HAP-1 (cell line): ENCODE results near the gene ZNF253.
"Not testable (repeated sequence)": the region's sequence is repeated elsewhere in the genome, so short reads cannot be mapped to it uniquely, and the experiment has no call there.

ENCODE experiments used
- DNase-seq, 2 experiments: peaks; one replicate each; pipeline ENCODE4 v3.0.0-alpha.2; 2016 to 2020; ENCODE audit warnings: low spot score in 2 of 2
- H3K27me3 ChIP-seq: fragments of 250-450 bp; sonication (Bioruptor Pico); 2 replicates; pipeline ENCODE4 v1.5.1; 2020; ENCODE audit warnings: low read depth, mild to moderate bottlenecking, moderate library complexity
- H3K36me3 ChIP-seq: fragments of 250-450 bp; sonication (Bioruptor Pico); replicated peaks from 2 replicates; pipeline ENCODE4 v1.5.1; 2020; ENCODE audit warnings: mild to moderate bottlenecking
- H3K4me1 ChIP-seq: fragments of 250-450 bp; sonication (Bioruptor Pico); 2 replicates; pipeline ENCODE4 v1.5.1; 2020; ENCODE audit warnings: mild to moderate bottlenecking
- H3K4me3 ChIP-seq: fragments of 250-450 bp; sonication (Bioruptor Pico); 2 replicates; pipeline ENCODE4 v1.5.1; 2020; ENCODE audit warnings: mild to moderate bottlenecking, moderate library complexity
- H3K9me3 ChIP-seq: fragments of 250-450 bp; sonication (Bioruptor Pico); 2 replicates; pipeline ENCODE4 v1.5.1; 2020; ENCODE audit warnings: mild to moderate bottlenecking, moderate library complexity
- in situ Hi-C: fragments of 300-500 bp; cut with MboI; formaldehyde crosslinking; loops from 3 replicates; pipeline ENCODE4 v1.14.3; 2020; ENCODE audit warnings: low sequenced_read_pairs, inconsistent platforms, mixed read lengths

The ZNF253 gene

GRCh38 chr19:19865750-19866610 lies at the start of gene ZNF253:
Gene ZNF253 (plus strand): TSS chr19:19865882. CDS start chr19:19865997, 115 bp downstream.
- no peak for DNase-seq
- no peak within 1 kb of the TSS for H3K4me3 ChIP-seq

GRCh38 chr19:19816679-19817078 lies 49.0 kb upstream of the ZNF253 start:
- H3K4me3 ChIP-seq, result no peak overlapping the region
- no peaks in the 10 kb centered on the region for H3K27me3 ChIP-seq
- 0 out of 2 replicates have a peak, but pooled peaks cover 2% of the 10 kb centered on the region for H3K9me3 ChIP-seq
- H3K36me3 ChIP-seq, result no peaks in the 10 kb centered on the region
- no peak for DNase-seq
- in situ Hi-C loops, result no loop called here
- H3K4me1 ChIP-seq, result no peaks in the 10 kb centered on the region

More at GRCh38 chr19:19865750-19866610, at the start of gene ZNF253:
- H3K27me3 ChIP-seq, result no peaks in the 10 kb centered on the region
- no peaks in the 10 kb centered on the region for H3K36me3 ChIP-seq
- H3K4me1 ChIP-seq, result no peaks in the 10 kb centered on the region
- H3K9me3 ChIP-seq, result peaks cover 3% of the 10 kb centered on the region; the same call in 1 of the 2 replicates
- in situ Hi-C loops, result no loop called here

- Histone ChIP-seq H3K9me3 (peaks cover 6% of the 10 kb centered on the region; the same call in 1 of the 2 replicates), H3K4me1 (no peaks in the 10 kb centered on the region), H3K4me3 (no peak overlapping the region), H3K36me3 (no peaks in the 10 kb centered on the region), H3K27me3 (no peaks in the 10 kb centered on the region)
- in situ Hi-C loops, result no loop called here
- no peak for DNase-seq
Measured at GRCh38 chr19:19817357-19817756, 48.3 kb upstream of the ZNF253 start.

GRCh38 chr19:19820774-19821320 lies 44.8 kb upstream of the ZNF253 start:
- in situ Hi-C loops, result no loop called here
- Histone ChIP-seq H3K9me3 (peaks cover 6% of the 10 kb centered on the region; the same call in 1 of the 2 replicates), H3K27me3 (no peaks in the 10 kb centered on the region), H3K4me3 (peak overlapping the region; percentile 70), H3K4me1 (no peaks in the 10 kb centered on the region), H3K36me3 (no peaks in the 10 kb centered on the region)
- DNase-seq, result no peak

GRCh38 chr19:19821366-19821951 lies 44.2 kb upstream of the ZNF253 start, which contains the start of gene ZNF506:
Gene ZNF506 (minus strand): TSS chr19:19821750. CDS start chr19:19821603, 147 bp downstream.
- Histone ChIP-seq H3K4me1 (no peaks in the 10 kb centered on the region), H3K9me3 (peaks cover 6% of the 10 kb centered on the region; the same call in 1 of the 2 replicates), H3K27me3 (no peaks in the 10 kb centered on the region), H3K36me3 (no peaks in the 10 kb centered on the region), H3K4me3 (peak within 1 kb of the TSS; percentile 70)
- in situ Hi-C loops, result no loop called here
- peak; percentile 84 to 97 for DNase-seq

GRCh38 chr19:19821976-19822375 lies 43.7 kb upstream of the ZNF253 start:
- H3K4me1 ChIP-seq, H3K27me3 ChIP-seq, H3K36me3 ChIP-seq, DNase-seq, in situ Hi-C loops, H3K9me3 ChIP-seq: not testable (repeated sequence)
- H3K4me3 ChIP-seq, result peak overlapping the region; percentile 70

- no peak overlapping the region for H3K4me3 ChIP-seq
- peaks cover 6% of the 10 kb centered on the region; the same call in 1 of the 2 replicates for H3K9me3 ChIP-seq
- in situ Hi-C loops, result no loop called here
- no peak for DNase-seq
- no peaks in the 10 kb centered on the region for H3K36me3 ChIP-seq
- no peaks in the 10 kb centered on the region for H3K27me3 ChIP-seq
- no peaks in the 10 kb centered on the region for H3K4me1 ChIP-seq
Measured at GRCh38 chr19:19823916-19824315, 41.8 kb upstream of the ZNF253 start.

- no peaks in the 10 kb centered on the region for H3K27me3 ChIP-seq
- H3K4me3 ChIP-seq, result no peak overlapping the region
- DNase-seq, result no peak
- H3K4me1 ChIP-seq, result no peaks in the 10 kb centered on the region
- peaks cover 3% of the 10 kb centered on the region; the same call in 1 of the 2 replicates for H3K9me3 ChIP-seq
- in situ Hi-C loops, result no loop called here
- H3K36me3 ChIP-seq, result no peaks in the 10 kb centered on the region
Measured at GRCh38 chr19:19826875-19827274, 38.8 kb upstream of the ZNF253 start.

GRCh38 chr19:19835560-19836038 lies 30.1 kb upstream of the ZNF253 start:
- Histone ChIP-seq H3K27me3 (no peaks in the 10 kb centered on the region), H3K9me3 (peaks cover 10% of the 10 kb centered on the region; the same call in 1 of the 2 replicates), H3K4me1 (no peaks in the 10 kb centered on the region), H3K4me3 (no peak overlapping the region), H3K36me3 (no peaks in the 10 kb centered on the region)
- in situ Hi-C loops, result no loop called here
- DNase-seq, result no peak

GRCh38 chr19:19847781-19848180 lies 17.9 kb upstream of the ZNF253 start:
- Histone ChIP-seq H3K36me3 (no peaks in the 10 kb centered on the region), H3K4me3 (no peak overlapping the region), H3K4me1 (no peaks in the 10 kb centered on the region), H3K9me3 (no peaks in the 10 kb centered on the region), H3K27me3 (no peaks in the 10 kb centered on the region)
- in situ Hi-C loops, result no loop called here
- DNase-seq, result no peak

GRCh38 chr19:19849056-19849455 lies 16.6 kb upstream of the ZNF253 start:
- no peaks in the 10 kb centered on the region for H3K9me3 ChIP-seq
- DNase-seq, result no peak
- in situ Hi-C loops, result no loop called here
- no peaks in the 10 kb centered on the region for H3K36me3 ChIP-seq
- no peak overlapping the region for H3K4me3 ChIP-seq
- no peaks in the 10 kb centered on the region for H3K4me1 ChIP-seq
- H3K27me3 ChIP-seq, result no peaks in the 10 kb centered on the region

- in situ Hi-C loops, result not testable (repeated sequence)
Measured at GRCh38 chr19:19851740-19852139, 13.9 kb upstream of the ZNF253 start.

GRCh38 chr19:19858751-19859150 lies 6.9 kb upstream of the ZNF253 start:
- no peaks in the 10 kb centered on the region for H3K27me3 ChIP-seq
- H3K4me1 ChIP-seq, result no peaks in the 10 kb centered on the region
- no peak overlapping the region for H3K4me3 ChIP-seq
- H3K36me3 ChIP-seq, result no peaks in the 10 kb centered on the region
- no peaks in the 10 kb centered on the region for H3K9me3 ChIP-seq
- no peak for DNase-seq
- in situ Hi-C loops, result no loop called here

More at GRCh38 chr19:19851740-19852139, 13.9 kb upstream of the ZNF253 start:
- H3K27me3 ChIP-seq, H3K9me3 ChIP-seq, H3K4me1 ChIP-seq, H3K4me3 ChIP-seq, H3K36me3 ChIP-seq, DNase-seq: not testable (repeated sequence)
